Brain microvascular endothelial cell (primary cell): Measurements from ENCODE around the gene TAF9B.

Experiments used
- DNase-seq: peaks from one replicate; pipeline ENCODE4 v3.0.0-alpha.2; 2020
- H3K27ac ChIP-seq: fragments of 250-450 bp; sonication (Bioruptor Pico); 2 replicates; pipeline ENCODE4 v1.5.1; 2020; ENCODE audit warnings: mild to moderate bottlenecking, moderate library complexity
- H3K27me3 ChIP-seq: fragments of 250-450 bp; sonication (Bioruptor Pico); replicated peaks from 2 replicates; pipeline ENCODE4 v1.5.1; 2020; ENCODE audit warnings: mild to moderate bottlenecking
- H3K36me3 ChIP-seq: fragments of 250-450 bp; sonication (Bioruptor Pico); replicated peaks from 2 replicates; pipeline ENCODE4 v1.5.1; 2020; ENCODE audit warnings: mild to moderate bottlenecking
- H3K4me3 ChIP-seq: 2 replicates; pipeline ENCODE4 v1.5.1; 2011; ENCODE audit warnings: low read depth, mild to moderate bottlenecking, control low read depth, low read length, moderate library complexity
- in situ Hi-C: cut with HindIII; loops from 2 replicates; pipeline ENCODE4 v1.10.0; 2017; ENCODE audit warnings: low sequenced_read_pairs, low pct_ligation_motif_present
- TF ChIP-seq, protein P1 (sequence below): IDR thresholded peaks from 2 replicates; pipeline ENCODE4 v1.5.1; 2011; ENCODE audit warnings: low read depth, mild to moderate bottlenecking, moderate library complexity, low read length, control low read depth, inconsistent platforms; ENCODE audit errors: missing control alignments

The TAF9B gene

DNA sequence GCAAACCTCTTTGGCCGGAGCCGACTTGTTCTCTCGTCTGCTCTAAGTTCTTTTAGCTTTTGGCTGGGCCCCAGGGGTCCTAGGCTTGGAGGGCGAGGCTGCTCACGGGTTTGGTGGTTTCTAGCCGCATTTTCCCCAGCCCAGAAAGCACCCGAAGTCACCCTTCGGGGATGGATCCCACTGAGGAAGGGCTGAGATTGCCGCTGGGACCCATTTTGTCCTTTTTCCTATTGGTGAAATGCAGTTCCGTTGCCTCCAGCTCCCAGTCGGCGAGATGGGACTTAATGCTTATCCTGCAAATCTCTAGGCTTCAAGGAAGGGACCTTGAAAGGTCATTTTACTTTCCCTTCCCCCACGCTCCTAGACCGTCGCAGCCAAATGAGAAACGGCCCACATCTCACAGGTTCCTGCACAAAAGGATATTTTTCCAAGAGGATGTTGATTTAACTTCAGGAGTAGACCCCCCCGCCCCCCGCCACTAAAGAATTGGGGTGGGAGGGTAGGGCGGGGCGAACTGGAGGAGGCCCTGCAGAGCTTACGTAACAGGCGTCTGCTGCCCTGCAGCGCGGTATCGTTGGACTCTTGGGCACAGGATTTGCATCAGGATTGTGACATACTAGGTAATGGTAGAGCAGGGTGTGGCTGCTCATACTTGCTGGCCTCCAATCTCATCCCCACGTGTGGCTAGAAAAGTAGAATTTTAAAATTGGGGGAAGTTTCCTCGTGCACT lies 34.8 kb downstream of the TAF9B start:
- no peak for DNase-seq
- peak overlapping the region; percentile 85 for H3K4me3 ChIP-seq
- in situ Hi-C loops, result no loop called here
- no peaks in the 10 kb centered on the region for H3K27me3 ChIP-seq
- peak overlapping the region; percentile 87 for H3K27ac ChIP-seq
- TF ChIP-seq, protein P1, sequence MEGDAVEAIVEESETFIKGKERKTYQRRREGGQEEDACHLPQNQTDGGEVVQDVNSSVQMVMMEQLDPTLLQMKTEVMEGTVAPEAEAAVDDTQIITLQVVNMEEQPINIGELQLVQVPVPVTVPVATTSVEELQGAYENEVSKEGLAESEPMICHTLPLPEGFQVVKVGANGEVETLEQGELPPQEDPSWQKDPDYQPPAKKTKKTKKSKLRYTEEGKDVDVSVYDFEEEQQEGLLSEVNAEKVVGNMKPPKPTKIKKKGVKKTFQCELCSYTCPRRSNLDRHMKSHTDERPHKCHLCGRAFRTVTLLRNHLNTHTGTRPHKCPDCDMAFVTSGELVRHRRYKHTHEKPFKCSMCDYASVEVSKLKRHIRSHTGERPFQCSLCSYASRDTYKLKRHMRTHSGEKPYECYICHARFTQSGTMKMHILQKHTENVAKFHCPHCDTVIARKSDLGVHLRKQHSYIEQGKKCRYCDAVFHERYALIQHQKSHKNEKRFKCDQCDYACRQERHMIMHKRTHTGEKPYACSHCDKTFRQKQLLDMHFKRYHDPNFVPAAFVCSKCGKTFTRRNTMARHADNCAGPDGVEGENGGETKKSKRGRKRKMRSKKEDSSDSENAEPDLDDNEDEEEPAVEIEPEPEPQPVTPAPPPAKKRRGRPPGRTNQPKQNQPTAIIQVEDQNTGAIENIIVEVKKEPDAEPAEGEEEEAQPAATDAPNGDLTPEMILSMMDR, result no peak
- no peaks in the 10 kb centered on the region for H3K36me3 ChIP-seq

DNA sequence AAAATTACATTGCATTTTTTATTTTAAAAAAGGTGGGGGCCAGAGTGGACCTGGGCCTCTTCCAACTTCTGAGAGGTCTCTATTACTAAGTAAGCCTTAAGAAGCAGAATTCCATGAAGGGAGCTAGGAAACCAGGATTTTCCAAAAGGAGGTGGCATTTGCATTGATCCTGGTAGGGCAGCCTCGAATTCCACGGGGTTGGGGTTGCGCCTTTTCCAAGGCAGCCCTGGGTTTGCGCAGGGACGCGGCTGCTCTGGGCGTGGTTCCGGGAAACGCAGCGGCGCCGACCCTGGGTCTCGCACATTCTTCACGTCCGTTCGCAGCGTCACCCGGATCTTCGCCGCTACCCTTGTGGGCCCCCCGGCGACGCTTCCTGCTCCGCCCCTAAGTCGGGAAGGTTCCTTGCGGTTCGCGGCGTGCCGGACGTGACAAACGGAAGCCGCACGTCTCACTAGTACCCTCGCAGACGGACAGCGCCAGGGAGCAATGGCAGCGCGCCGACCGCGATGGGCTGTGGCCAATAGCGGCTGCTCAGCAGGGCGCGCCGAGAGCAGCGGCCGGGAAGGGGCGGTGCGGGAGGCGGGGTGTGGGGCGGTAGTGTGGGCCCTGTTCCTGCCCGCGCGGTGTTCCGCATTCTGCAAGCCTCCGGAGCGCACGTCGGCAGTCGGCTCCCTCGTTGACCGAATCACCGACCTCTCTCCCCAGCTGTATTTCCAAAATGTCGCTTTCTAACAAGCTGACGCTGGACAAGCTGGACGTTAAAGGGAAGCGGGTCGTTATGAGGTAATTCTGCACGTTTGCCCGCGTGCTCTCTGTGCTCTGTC lies 35.6 kb downstream of the TAF9B start, which contains the start of gene PGK1:
Gene PGK1, plus strand, starts transcription at position 626 of the 824 bp plus-strand sequence. Its CDS starts 93 bp downstream, at position 719.
- TF ChIP-seq, protein P1, result no peak
- DNase-seq, result peak; percentile 96
- Histone ChIP-seq H3K4me3 (peak within 1 kb of the TSS; percentile 85), H3K27me3 (no peaks in the 10 kb centered on the region), H3K36me3 (no peaks in the 10 kb centered on the region), H3K27ac (peak within 1 kb of the TSS; percentile 87)
- in situ Hi-C loops, result no loop called here

DNA sequence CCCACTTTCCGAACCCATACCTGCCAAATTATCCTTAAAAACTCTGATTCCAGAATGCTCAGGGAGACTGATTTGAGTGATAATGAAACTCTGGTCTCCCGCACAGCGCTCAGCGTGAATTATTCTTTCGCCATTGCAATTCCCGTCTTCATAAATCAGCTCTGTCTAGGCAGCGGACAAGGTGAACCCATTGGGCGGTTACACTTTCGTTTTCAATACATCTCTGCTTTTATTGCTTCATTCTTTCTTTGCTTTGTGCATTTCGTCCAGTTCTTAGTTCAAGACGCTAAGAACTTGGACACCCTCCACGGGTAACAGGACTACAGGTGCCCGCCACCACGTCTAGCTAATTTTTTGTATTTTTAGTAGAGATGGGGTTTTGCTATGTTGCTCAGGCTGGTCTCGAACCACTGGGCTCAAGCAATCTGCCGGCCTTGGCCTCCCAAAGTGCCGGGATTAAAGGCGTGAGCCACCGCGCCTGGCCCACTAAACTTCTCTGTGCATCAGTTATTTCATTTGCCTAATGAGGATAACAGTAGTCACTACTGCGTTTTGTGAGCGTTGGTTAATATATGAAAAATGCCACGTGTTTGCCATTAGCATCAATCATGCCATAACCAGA lies 36.3 kb downstream of the TAF9B start:
- peak overlapping the region; percentile 52 for H3K4me3 ChIP-seq
- no peak for DNase-seq
- no peaks in the 10 kb centered on the region for H3K36me3 ChIP-seq
- TF ChIP-seq, protein P1, result no peak
- in situ Hi-C loops, result no loop called here
- no peaks in the 10 kb centered on the region for H3K27me3 ChIP-seq
- H3K27ac ChIP-seq, result peak overlapping the region; percentile 87

DNA sequence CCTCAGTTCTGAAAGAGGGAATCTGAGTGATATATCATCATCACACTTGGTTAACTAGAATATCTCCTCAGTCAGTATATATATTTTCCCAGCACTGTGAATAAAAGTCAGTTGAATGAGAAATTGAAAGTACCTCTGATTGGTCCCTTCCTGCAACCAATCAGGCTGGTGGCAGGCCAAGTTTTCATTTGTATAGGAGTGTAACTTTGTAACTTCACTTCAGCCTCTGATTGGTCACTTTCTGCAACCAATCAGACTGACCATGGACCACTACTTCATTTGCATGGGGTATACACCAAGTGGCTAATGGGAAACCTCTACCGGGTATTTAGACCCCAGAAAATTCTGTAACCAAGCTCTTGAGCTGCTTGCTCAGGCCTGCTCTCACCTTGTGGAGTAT lies 37.4 kb downstream of the TAF9B start:
- H3K27me3 ChIP-seq, result no peaks in the 10 kb centered on the region
- no peaks in the 10 kb centered on the region for H3K36me3 ChIP-seq
- DNase-seq, result no peak
- no peak overlapping the region for H3K4me3 ChIP-seq
- in situ Hi-C loops, result no loop called here
- TF ChIP-seq, protein P1, result no peak
- no peak overlapping the region for H3K27ac ChIP-seq

DNA sequence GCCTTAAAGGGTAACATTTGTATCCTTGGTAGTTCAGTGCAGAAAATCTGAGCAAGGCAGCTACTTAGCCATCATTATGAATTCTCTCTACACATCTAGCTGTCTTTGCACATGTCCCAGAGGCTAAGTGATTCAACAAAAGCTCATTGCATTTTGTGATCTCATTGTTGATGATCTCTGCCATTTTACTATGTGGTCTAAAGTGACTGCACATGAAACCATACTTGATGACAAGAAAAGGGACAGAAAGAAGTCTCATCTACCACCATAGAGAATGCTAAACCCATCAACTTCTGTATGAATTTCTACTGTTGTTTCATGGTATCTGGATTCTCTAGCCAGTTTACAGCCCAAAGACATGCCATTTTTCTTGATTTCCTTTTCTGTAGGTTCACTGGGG lies 41.3 kb downstream of the TAF9B start:
- Histone ChIP-seq H3K27me3 (no peaks in the 10 kb centered on the region), H3K36me3 (no peaks in the 10 kb centered on the region), H3K4me3 (no peak overlapping the region), H3K27ac (no peak overlapping the region)
- DNase-seq, result no peak
- in situ Hi-C loops, result no loop called here
- TF ChIP-seq, protein P1, result no peak
